M059J (cell line): ENCODE measurements around the gene AGAP1. TPM values are rescaled to one million over a fixed set of nuclear protein-coding genes. Genes with fewer than 3 reads are reported as not detected.

Experiments used
- DNase-seq: peaks from one replicate; pipeline ENCODE4 v3.0.0-alpha.2; 2012; ENCODE audit warnings: low read depth
- total RNA-seq: library from RNA; depleted of rRNA; stranded (reverse); fragments of >200 nt; shearing (Covaris generic); gene quantifications from 2 replicates; pipeline ENCODE4 v1.2.3, GENCODE V29; 2014

AGAP1 gene
- total RNA-seq, 1 experiment from 2014 or later = 8.7 TPM

DNA sequence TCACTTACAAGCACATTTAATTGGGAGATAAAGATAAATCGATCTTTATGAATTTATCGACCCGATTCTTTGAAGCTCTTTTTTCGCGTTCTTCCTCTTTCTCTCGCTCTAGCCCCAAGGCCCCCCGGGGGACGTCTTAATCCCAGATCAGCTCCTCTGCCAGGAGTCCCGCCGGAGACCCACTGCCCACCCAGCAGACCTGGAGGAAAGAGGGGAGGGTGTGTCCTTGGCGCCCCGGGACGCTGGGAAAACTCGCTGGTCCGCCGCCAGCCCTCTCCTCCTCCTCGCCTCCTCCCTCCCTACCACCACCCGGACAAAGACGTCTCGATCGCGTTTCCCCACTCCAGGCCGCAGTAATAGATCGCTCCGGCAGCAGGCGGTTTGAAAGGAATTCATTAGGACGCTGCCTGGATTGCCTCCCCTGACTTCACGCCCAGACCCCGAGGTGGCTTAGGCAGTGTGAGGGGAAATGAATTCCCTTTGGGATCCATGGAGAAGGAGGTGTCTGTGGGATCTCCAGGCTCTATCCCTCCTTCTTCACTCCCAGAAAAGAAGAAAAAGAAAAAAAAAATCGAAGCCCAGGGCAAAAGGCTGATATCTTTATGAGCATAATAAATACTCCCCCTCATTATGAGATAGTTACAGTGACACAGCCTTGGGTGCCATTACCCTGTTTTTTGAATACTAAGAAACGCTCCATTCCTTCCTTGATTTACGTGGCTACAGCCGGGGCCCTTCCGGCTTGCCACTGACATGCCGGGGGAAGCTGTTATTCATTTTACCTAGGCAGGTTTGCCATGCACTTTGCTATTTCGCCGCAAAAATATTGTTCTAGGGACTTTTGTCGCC, 676.1 kb downstream of the AGAP1 start:
- DNase-seq = no peak

DNA sequence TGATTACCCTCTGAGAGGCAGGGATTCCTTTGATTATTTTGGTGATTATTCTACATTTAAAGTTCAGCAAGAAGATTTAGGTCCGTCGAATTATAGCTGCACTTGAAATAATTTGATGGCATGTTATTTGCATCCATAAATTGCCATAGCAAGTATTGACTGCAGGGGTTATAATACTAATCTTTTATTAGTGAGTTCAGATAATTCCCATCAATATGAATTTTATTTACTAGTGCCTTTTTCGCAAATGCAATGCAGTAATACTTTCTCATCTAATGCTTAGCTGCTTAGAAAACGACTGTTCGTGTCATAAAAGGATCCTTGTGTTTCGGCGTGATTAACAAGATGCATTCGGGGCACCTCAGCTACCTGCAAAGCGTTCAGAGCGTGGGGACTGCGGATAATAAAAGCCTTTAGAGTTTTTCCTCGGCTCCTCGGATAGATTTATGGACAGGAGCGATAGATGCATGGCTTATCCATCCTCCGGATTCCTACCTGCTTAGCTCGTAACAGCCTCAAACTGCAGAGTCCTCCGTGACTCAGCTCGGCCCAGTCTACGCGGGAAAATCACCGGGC, 676.8 kb downstream of the AGAP1 start:
- no peak for DNase-seq

DNA sequence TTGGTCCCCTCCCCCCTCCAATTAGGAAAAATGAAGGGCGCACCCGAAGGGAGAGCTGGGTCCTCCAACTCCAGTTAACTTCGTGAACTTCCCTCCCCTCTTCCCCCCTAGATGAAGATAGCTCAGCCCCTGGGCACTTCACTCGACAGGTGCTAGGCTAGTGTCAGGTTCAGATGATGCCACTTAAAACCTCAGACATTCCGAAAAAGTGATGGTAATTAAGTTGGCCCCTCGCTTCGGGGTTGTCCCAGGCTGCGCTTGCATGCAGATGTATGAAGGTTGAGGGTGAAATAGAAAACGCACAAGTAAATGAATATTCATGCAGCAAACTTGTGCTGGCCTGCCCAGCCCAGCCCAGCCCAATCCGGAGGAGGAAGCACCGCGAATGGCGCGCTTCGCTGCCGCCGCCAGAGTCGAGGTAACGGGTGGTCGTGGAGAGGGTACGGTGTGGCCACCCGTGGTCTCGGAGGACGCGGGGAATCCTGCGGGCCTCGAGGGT, 677.4 kb downstream of the AGAP1 start:
- DNase-seq = no peak

DNA sequence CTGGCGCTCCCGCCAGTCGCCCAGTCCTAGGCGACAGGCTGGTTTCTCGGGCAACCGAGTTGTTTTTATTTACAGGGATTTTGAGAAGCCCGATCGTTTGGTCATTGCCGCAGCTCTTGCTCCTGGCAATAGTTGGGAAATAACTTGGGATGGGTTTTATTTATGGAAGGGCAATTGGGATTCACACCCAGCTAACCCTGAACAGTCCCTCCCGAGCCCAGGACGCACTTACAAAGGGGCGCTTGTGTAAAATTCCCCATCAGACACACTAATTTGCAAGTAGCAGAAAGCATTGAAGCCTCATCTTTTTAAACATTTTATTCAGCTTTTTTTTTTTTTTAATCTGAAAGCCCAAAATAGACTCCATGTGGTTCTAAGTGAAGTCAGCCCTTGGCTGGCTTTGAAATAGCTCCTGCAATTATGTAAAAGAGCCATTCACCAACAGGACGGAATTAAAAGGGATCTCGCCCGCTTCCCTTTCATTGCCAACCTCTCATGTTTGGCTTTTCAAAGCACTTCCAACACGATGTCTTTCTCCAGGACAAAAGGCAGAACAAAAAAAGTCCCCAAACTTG, 677.9 kb downstream of the AGAP1 start:
- no peak for DNase-seq

DNA sequence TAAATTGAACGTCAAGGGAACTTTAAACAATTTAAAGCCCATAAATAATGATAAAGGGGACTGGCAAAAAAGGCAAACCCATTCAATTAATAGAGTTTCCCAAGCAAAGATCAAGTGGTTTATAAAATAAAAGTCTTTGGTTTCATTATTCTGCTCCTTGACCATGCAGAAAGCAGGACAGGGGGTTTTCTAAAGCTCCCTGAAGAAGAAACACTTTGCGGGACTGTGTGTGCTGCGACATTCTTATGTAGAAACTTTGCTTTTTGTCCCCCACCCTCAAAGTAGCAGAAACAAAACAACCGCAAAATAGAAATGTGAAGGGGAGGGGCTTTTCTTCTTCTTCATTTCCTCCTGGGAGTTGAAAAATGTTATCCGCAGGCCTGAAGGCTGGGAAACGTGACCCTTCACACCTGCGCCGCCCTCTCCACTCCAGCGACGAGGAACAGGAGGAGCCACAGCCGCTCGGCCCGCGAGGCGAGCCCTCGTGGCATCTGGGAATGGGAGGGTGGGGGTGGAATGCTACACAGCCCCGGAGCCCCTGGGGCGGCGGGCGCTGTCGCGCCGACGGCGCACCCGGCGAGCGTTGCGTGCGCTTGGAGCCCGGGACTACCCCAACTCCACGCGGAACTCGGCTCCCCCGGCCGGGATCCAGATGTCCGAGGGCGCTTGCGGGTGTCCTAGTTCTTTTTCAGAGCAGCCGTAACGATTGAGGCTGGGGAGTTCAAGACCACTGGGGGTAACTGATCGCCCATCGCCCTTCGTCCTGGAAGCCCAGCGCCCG, 678.6 kb downstream of the AGAP1 start:
- no peak for DNase-seq

DNA sequence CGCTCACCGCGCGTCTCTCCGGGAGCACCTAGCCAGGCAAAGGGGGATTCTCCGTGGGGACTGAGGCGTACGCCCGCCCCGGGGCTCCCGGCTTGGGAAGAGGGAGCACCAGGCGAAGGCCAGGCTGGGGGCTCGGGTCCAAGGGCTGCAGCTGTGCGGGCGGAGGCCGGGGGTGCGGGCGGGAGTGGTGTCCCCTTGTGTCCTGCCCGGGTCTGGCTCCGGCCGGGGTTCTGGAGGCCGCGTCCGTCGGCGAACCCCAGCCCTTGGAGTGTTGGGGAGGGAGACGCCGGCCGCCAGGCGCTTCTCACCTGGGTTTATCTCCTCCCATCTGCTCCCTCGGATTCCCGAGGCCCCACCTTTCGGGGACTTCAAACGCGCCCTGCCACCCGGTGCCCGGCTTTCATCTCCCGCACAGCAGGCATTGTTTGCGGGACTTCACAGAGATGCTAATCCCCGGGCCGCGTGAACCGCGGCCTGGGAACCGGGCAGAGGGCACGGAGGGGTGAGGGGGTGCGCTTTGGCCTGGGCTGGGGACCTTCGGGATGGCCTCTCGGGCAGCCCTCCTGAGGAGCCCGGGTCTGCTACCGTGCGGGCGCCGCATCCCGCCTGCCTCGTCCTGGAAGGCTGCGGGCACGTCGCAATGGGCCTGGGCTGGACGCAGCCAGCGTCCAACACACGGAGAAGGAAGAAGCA, 679.3 kb downstream of the AGAP1 start:
- DNase-seq = no peak

DNA sequence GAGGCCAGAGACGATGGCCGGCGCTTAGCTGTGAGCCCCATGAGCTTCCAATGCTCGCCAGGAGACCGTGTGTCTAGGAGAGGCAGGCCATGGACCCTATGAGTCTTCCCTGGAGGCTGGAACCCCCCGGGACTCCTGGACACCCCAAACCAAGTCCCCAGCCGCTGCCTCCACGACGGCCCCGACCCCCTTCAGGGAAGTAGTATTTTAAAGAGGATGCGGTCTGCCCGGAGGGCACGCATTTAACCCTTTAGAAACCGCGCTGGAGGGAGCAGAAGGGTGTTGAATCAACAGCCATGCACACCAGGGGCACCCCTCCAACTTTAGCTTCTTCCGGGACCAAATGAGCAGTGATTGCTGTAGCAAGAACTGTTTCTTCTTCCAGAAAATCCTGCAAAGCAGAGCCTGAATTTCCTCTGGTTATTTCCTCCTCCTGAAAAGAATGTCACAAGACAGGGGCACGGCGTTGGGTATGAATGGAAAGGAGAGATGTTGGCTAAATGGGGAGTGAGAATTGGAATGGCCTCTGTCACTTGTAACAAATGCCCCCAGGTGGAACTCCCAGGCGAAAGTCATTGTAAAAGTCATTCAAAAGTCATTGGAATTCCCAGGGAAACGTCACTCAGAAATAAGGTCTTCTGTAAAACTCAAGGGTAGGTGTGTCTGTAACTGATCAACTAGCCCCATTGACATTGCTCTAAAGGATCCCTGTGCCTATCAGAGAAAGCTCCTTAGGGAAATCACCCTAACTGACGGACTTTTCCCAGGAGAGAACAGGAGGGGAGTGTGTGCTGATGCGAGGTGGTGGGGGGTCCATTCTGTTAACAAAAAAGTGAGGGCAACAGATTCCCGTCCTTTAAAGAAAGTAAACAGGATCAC, 680.1 kb downstream of the AGAP1 start:
- no peak for DNase-seq

DNA sequence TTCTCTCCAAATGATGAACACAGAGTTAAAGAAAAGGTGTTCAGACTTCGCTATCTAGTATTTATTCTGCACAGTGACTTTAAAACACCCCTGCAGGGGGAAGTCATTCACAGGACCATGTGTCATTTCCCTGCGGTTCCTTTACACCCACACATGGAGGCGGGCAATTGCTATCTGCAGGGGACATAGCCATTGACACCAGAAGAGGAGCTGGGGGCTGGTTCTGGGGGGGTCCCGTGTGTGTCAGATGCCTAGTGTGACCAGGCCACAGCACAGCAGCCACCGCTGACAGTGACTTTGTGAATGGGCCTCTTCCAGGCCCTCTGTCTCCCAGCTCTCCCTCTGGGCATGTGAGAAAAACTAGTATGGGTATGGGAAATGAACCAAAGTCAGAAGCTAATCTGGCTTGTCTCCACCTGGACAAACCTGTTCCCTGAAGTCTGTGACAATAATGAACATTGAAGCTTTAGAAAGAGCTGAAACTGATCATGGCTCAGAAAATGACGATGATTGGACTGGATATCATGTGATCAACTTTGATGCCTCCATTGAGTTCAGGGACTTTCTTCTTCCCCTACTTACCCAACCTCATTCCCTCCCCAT, 681.8 kb downstream of the AGAP1 start:
- DNase-seq = peak; percentile 47

DNA sequence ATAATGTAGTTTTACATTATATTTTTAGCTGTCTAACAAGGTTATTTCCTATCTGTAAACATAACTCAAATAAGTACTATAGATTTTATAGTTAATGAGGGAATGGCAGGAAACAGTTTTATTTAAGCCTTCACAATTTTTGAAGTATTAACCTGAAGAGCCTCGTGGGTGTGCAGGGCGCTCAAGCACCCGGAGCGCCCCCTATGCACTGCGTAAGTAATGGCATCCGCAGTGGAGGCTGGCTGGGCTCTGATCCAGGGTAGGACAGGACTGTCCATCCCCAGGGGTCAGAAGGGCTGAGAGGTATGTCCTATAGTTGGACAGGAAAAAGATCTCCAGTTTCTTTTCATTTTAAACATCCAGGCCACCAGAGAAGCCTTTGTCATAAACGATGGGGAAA, 682.6 kb downstream of the AGAP1 start:
- no peak for DNase-seq

DNA sequence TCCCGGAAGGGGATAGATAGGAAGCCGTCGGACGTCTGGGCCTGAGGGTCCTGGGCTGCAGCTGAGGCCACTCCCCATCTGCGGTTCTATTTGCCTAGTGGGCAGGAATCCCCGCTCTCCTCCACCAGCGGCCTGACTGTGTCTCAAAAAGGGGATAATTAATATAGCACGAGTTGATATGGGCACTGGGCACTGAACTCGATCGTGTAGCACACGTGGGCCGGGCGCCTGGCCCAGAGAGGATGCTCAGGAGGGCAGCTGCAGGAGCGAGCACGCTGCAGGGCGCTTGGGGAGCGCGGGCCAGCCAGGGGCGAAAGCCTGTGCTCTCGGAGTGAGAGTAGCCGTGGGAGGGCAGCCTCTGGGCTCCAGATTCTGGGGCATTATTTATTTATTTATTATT, 683.1 kb downstream of the AGAP1 start:
- no peak for DNase-seq

DNA sequence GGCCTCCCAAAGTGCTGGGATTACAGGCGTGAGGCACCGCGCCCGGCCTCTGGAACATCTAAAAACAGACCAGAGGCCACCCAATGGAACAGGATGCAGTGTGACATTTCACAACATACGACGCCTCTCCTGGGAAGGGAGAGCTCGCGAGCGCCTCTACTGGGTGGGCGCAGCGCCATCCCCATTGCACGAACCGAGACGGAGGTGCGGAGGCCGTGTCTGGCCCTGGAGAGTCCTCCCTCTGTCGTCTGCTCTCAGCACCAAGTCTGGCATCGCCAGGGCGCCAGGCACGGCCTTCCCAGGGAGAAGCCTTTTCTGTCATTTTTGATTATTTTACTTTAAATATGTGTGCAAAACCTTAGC, 683.7 kb downstream of the AGAP1 start:
- DNase-seq = no peak

DNA sequence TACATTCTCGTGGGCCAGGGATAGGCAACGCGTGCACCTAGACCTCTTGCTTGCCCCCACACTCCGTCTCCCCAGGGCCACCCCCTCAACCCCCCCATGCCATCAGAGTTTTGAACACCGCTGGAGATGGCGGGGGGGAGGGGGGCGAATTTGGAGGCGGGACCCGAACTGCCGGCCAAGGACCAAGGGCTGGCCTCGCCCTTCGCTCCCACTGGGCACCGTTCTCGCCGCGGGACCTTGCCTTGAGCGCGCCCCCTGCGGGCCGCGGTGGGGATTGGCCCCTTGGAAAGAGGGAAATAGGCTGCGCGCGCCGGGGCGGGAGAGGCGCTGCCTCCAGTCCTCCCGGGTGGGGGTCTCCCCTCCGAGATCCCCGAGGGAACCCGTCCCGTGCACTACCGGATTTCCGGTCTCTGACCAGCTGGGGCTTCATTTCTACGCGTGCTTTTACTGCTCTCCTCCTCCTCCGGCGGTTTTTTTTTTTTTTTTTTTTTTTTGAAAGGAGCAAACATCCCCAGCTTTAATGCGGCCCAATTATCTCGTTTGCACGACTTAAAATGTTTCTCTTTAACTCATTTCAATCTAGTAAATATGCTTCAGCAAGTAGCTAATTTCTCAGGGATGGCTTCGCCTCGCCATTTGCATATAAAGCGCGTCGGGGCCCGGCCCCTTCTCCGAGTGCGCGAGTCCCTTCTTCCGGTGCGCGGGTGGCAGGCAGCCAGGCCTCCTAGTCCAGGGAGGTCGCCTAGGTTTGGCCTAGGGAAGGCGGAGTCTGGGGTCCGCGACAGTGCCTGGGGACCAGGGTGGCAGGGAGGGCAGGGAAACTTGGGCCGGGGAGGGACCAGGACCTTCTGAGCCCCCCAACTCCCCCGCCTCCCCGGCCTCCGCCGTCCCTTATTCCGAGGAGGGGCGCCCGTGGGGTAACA, 684.4 kb downstream of the AGAP1 start:
- DNase-seq = peak; percentile 57

DNA sequence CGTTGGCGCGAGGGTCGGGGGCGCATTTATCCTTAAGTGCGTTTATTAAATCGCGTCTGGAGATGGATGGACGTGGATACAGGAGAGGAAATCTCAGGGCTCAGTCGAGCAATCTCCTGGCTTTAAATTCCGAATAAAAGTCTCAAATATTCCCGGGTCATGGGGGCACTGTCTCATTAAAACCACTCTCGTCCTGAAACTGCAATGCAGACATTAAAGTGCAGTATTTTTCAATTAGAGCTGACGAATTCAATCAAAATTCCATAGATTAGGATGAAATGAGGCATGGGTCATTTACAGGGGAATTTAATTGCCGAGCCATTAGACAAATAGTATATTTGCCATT, 685.0 kb downstream of the AGAP1 start:
- DNase-seq = peak; percentile 34

DNA sequence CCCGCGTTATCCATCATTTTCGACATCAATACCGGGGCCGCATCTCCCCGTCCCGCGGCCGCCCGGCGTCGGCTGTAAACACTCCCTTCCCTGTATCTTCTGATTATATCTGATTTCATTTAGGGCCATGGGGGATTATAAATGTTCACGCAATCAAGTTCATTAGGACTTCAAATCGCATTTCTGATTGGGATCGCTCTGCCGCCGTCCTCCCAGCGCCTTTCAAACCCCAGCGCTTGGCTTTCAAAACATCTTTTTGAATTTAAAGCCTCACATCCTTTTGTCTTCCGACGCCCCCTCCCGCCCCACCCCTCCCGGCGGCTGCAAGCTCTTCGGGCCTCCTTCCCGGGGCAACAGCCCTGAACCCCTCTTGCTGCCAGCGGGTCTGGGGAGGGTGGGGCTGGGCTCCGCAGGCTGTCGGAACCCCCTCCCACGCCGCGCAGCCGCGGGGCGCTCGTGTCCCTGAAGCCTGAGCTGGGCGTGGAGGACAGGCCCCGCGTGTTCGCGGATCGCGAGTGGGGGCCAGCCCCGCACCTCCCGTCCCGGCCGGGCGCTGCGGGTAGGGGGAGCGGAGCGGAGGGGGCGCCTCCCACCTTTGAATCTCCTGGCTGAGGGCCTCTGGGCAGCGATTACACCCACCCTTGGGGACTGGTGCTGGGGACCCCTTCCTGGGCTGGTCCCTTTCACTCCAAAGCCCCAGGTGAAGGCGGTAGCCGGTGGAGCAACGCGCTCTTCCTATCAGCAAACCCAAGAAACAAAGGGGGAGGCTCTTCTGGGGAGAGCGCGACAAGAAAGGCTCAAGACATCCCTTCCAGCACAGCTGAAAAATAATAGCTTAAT, 685.6 kb downstream of the AGAP1 start:
- DNase-seq = peak; percentile 55

DNA sequence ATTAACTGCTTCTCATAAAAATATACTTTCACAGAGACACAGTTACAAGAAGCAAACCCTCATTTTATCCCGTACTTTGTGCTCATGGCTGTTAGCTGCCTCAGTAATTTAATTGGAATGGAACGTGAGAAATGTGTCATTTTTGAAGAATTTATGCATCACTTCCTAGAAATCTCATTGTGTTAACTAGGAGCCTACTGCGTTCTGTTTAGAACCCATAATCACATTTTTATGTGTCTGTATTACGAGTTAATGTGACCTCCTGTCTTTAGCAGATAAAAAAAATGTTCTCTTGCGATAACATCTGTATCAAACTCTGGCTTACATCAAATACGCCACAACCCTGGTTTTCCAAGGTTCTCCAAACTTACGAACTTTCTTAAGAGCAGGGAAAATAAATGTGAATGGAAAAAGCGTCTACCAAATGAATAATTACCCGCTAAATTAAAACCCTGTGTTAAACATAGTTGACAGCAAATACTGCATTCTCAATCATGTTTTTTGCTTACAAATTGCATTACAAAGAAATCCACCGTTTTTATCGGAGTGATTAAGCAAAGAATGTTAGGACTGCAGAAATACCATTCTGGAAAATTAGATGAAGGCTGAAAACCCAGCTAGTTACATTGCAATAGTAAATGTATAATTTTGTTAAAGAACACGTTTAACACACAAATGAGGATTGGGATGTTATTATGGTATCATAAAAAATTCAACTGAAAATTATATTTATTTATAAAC, 686.4 kb downstream of the AGAP1 start:
- DNase-seq = peak; percentile 74

DNA sequence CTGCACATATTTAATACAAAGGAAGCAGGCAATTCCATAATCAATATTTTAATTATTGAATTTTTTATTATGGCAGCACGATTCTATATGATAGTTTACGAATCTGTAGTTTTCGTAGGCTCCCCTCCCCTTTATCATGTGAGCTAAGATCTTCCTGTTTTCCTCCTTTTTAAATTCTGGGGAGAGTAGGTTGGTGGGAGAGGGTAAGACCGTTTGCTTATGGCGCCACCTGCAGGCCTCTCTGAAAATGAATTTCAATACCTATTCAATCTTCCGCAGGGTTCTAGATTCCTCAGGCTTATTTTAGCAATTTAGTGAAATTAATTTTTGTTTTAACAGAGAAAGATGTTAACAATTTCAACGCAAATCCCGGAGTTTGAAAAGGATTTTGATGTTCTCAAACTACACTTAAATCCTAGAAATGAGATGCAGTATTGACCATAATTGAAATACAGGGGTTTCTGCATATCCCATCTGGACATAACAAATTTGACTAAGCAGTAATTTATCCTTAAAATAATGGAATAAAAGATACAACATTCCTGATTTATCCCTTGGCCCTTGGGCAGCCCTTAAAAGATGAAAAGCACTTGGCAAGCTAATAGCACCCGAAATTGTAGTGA, 687.1 kb downstream of the AGAP1 start:
- DNase-seq = peak; percentile 64
